Tibial nerve (tissue), 3 donors: ENCODE results near the gene CCDC169.

ENCODE experiments used
- POLR2A ChIP-seq, 2 donors: fragments of 450-650 bp; IDR thresholded peaks; one replicate each; pipeline ENCODE4 v1.6.1; 2017; ENCODE audit warnings: antibody characterized with exemption in 2 of 2, mild to moderate bottlenecking in 2 of 2, moderate library complexity in 2 of 2
- TF ChIP-seq, protein P1 (sequence below), 5 experiments: fragments of 200-600 bp in 3 of 5; fragments of 450-650 bp in 2 of 5; sonication (generic) in 3 of 5; IDR thresholded peaks; one replicate each; pipeline ENCODE4 v1.5.1; 2016 to 2019; ENCODE audit warnings: antibody characterized with exemption in 5 of 5, mild to moderate bottlenecking in 3 of 5, moderate library complexity in 2 of 5

DNA sequence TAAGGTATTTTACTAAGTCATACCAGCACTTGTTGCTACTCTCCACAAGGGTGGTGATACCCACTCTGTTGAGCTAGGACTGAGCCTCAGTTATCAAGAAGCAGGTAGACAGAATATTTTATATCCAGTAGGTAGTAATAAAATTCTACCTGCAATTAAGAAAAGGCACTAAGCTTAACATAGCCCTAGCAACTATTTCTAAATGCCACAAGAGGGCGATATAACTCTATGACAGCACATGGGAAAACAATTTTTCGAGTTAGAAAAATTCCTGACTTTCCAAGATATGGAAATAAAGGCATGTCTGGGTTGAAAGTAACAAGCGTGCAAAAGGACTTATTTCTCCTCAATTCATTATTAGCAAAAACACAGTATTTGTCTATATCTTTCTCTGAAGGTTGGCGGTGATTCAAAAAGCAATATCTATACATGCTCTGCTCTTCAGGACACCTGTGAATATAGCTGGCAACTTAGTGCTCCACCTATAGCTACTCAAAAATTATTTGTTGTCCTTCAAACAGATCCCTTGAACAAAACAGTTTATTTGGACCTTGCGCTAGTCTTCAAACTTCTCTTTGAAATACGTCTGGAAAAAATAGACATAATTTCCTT is 14.7 kb downstream of the CCDC169 start:
- TF ChIP-seq, protein P1, sequence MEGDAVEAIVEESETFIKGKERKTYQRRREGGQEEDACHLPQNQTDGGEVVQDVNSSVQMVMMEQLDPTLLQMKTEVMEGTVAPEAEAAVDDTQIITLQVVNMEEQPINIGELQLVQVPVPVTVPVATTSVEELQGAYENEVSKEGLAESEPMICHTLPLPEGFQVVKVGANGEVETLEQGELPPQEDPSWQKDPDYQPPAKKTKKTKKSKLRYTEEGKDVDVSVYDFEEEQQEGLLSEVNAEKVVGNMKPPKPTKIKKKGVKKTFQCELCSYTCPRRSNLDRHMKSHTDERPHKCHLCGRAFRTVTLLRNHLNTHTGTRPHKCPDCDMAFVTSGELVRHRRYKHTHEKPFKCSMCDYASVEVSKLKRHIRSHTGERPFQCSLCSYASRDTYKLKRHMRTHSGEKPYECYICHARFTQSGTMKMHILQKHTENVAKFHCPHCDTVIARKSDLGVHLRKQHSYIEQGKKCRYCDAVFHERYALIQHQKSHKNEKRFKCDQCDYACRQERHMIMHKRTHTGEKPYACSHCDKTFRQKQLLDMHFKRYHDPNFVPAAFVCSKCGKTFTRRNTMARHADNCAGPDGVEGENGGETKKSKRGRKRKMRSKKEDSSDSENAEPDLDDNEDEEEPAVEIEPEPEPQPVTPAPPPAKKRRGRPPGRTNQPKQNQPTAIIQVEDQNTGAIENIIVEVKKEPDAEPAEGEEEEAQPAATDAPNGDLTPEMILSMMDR (IDR thresholded peaks at IDR 0.05) = peak; percentile 64 to 85 (median 78)
- no peak for TF ChIP-seq POLR2A (IDR thresholded peaks at IDR 0.05)
